HEK293 (cell line): Measurements from ENCODE around the gene TRIM65.
A peak's percentile ranks its signal among the peaks of the same experiment; 100 is the strongest.

Experiments
- CTCF ChIP-seq: fragments of 450-650 bp; formaldehyde crosslinking; IDR thresholded peaks from 2 replicates; pipeline ENCODE4 v1.5.1; 2016; ENCODE audit warnings: missing biosample characterization, missing genetic modification characterization
- GFI1B ChIP-seq: fragments of 450-650 bp; formaldehyde crosslinking; IDR thresholded peaks from 2 replicates; pipeline ENCODE4 v1.5.1; 2016; ENCODE audit warnings: missing biosample characterization, missing genetic modification characterization
- GLI4 ChIP-seq: fragments of 450-650 bp; formaldehyde crosslinking; IDR thresholded peaks from 2 replicates; pipeline ENCODE4 v1.5.1; 2016; ENCODE audit warnings: missing biosample characterization, missing genetic modification characterization
- GLIS2 ChIP-seq: fragments of 450-650 bp; formaldehyde crosslinking; IDR thresholded peaks from 2 replicates; pipeline ENCODE4 v1.5.1; 2016; ENCODE audit warnings: missing biosample characterization, missing genetic modification characterization
- IKZF3 ChIP-seq: fragments of 450-650 bp; IDR thresholded peaks from 2 replicates; pipeline ENCODE4 v1.5.0; 2018; ENCODE audit warnings: missing biosample characterization, mild to moderate bottlenecking, missing genetic modification characterization, moderate library complexity
- SETDB1 ChIP-seq: IDR thresholded peaks from one replicate; pipeline ENCODE4 v1.6.1; 2017; ENCODE audit warnings: mild to moderate bottlenecking, low read length, moderate library complexity, mixed read lengths; ENCODE audit not compliant: insufficient read length
- SP2 ChIP-seq: fragments of 450-650 bp; formaldehyde crosslinking; IDR thresholded peaks from 2 replicates; pipeline ENCODE4 v1.5.1; 2016; ENCODE audit warnings: missing biosample characterization, missing genetic modification characterization
- SP3 ChIP-seq: fragments of 450-650 bp; formaldehyde crosslinking; IDR thresholded peaks from 2 replicates; pipeline ENCODE4 v1.5.1; 2016; ENCODE audit warnings: missing biosample characterization, missing genetic modification characterization
- YY2 ChIP-seq: fragments of 450-650 bp; formaldehyde crosslinking; IDR thresholded peaks from 2 replicates; pipeline ENCODE4 v1.5.1; 2016; ENCODE audit warnings: missing biosample characterization, missing genetic modification characterization
- ZBTB7A ChIP-seq: fragments of 450-650 bp; formaldehyde crosslinking; IDR thresholded peaks from 2 replicates; pipeline ENCODE4 v1.5.1; 2016; ENCODE audit warnings: low read depth, missing biosample characterization, missing genetic modification characterization
- ZBTB8A ChIP-seq: fragments of 450-650 bp; formaldehyde crosslinking; IDR thresholded peaks from 2 replicates; pipeline ENCODE4 v1.5.1; 2016; ENCODE audit warnings: missing biosample characterization, missing genetic modification characterization
- ZFHX2 ChIP-seq: fragments of 450-650 bp; formaldehyde crosslinking; conservative IDR thresholded peaks from 2 replicates; pipeline ENCODE4 v1.5.1; 2016; ENCODE audit warnings: missing biosample characterization, missing genetic modification characterization
- ZFP37 ChIP-seq: fragments of 450-650 bp; formaldehyde crosslinking; IDR thresholded peaks from 2 replicates; pipeline ENCODE4 v1.5.1; 2016; ENCODE audit warnings: missing biosample characterization, missing genetic modification characterization
- ZFP69B ChIP-seq: fragments of 450-650 bp; formaldehyde crosslinking; IDR thresholded peaks from 2 replicates; pipeline ENCODE4 v1.5.1; 2016; ENCODE audit warnings: missing biosample characterization, missing genetic modification characterization
- ZIC2 ChIP-seq: fragments of 450-650 bp; formaldehyde crosslinking; IDR thresholded peaks from 2 replicates; pipeline ENCODE4 v1.5.1; 2016; ENCODE audit warnings: missing biosample characterization, missing genetic modification characterization
- ZNF174 ChIP-seq: fragments of 450-650 bp; formaldehyde crosslinking; IDR thresholded peaks from 2 replicates; pipeline ENCODE4 v1.5.0; 2017; ENCODE audit warnings: missing biosample characterization, mild to moderate bottlenecking, missing genetic modification characterization
- ZNF423 ChIP-seq: fragments of 450-650 bp; formaldehyde crosslinking; IDR thresholded peaks from 2 replicates; pipeline ENCODE4 v1.5.1; 2016; ENCODE audit warnings: missing biosample characterization, missing genetic modification characterization
- ZSCAN4 ChIP-seq: fragments of 450-650 bp; formaldehyde crosslinking; IDR thresholded peaks from 2 replicates; pipeline ENCODE4 v1.5.1; 2017; ENCODE audit warnings: missing biosample characterization, missing genetic modification characterization
- TF ChIP-seq, protein P1 (sequence below): fragments of 450-650 bp; formaldehyde crosslinking; IDR thresholded peaks from 2 replicates; pipeline ENCODE4 v1.5.1; 2016; ENCODE audit warnings: missing biosample characterization, missing genetic modification characterization
- TF ChIP-seq, protein P2 (sequence below): fragments of 450-650 bp; formaldehyde crosslinking; IDR thresholded peaks from 2 replicates; pipeline ENCODE4 v1.5.1; 2016; ENCODE audit warnings: missing biosample characterization, missing genetic modification characterization
- TF ChIP-seq, protein P3 (sequence below): fragments of 450-650 bp; formaldehyde crosslinking; IDR thresholded peaks from 2 replicates; pipeline ENCODE4 v1.5.1; 2016; ENCODE audit warnings: missing biosample characterization, missing genetic modification characterization
- TF ChIP-seq, protein P4 (sequence below): fragments of 450-650 bp; formaldehyde crosslinking; IDR thresholded peaks from 2 replicates; pipeline ENCODE4 v1.5.1; 2016; ENCODE audit warnings: missing biosample characterization, missing genetic modification characterization

TRIM65 gene

DNA sequence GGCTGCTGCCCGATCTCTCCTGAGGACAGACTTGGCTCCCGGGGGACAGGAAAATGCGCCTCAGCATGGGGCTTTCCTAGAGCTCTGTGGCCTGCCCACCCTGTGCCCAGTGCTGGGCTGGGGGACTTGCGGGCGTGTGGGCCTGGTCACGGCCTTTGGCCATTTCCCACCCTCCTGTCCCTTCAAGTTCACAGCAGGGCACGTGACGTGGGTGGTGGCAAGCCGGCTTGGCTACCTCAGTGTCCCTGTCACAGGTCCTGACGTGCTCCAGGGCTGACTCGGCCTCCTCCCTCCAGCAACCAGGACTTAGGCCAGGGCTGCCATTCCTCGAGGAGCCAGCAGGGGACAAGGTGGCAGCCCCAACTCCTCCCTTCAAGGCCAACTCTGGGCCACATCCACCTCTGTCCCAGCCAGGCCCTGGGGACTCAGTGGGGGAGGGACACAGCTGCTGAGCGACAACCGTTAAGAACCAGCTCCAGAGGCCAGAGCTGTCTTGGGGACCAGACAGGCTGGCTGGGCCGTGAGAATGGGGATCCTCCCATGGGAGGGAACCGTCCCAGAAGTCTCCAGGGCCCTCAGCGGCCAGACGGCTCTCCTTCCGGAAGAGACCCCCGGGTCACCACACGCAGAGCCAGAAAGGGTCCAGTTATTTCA, 51.6 kb downstream of the TRIM65 start (continued):
- TF ChIP-seq, protein P1, sequence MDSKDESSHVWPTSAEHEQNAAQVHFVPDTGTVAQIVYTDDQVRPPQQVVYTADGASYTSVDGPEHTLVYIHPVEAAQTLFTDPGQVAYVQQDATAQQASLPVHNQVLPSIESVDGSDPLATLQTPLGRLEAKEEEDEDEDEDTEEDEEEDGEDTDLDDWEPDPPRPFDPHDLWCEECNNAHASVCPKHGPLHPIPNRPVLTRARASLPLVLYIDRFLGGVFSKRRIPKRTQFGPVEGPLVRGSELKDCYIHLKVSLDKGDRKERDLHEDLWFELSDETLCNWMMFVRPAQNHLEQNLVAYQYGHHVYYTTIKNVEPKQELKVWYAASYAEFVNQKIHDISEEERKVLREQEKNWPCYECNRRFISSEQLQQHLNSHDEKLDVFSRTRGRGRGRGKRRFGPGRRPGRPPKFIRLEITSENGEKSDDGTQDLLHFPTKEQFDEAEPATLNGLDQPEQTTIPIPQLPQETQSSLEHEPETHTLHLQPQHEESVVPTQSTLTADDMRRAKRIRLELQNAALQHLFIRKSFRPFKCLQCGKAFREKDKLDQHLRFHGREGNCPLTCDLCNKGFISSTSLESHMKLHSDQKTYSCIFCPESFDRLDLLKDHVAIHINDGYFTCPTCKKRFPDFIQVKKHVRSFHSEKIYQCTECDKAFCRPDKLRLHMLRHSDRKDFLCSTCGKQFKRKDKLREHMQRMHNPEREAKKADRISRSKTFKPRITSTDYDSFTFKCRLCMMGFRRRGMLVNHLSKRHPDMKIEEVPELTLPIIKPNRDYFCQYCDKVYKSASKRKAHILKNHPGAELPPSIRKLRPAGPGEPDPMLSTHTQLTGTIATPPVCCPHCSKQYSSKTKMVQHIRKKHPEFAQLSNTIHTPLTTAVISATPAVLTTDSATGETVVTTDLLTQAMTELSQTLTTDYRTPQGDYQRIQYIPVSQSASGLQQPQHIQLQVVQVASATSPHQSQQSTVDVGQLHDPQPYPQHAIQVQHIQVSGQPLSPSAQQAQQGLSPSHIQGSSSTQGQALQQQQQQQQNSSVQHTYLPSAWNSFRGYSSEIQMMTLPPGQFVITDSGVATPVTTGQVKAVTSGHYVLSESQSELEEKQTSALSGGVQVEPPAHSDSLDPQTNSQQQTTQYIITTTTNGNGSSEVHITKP (tag by site-specific recombination): peak; percentile 45; the same call in 1 of the 2 replicates
- TF ChIP-seq CTCF (tag by site-specific recombination) (peak; percentile 91), YY2 (tag by site-specific recombination) (no peak), SETDB1 (no peak), ZIC2 (tag by site-specific recombination) (peak; percentile 56; the same call in 1 of the 2 replicates), ZFP37 (tag by site-specific recombination) (0 out of 2 replicates have a peak, but pooled peaks have one; percentile 32), SP3 (tag by site-specific recombination) (0 out of 2 replicates have a peak, but pooled peaks have one; percentile 21), SP2 (tag by site-specific recombination) (peak; percentile 37), ZBTB8A (tag by site-specific recombination) (peak; percentile 38), GFI1B (no peak), IKZF3 (tag by site-specific recombination) (peak; percentile 8; the same call in 1 of the 2 replicates), ZBTB7A (0 out of 2 replicates have a peak, but pooled peaks have one; percentile 10), GLIS2 (tag by site-specific recombination) (peak; percentile 83), ZFHX2 (0 out of 2 replicates have a peak, but pooled peaks have one; percentile 26), GLI4 (tag by site-specific recombination) (0 out of 2 replicates have a peak, but pooled peaks have one; percentile 30), ZNF423 (tag by site-specific recombination) (peak; percentile 61), ZSCAN4 (no peak), ZFP69B (tag by site-specific recombination) (no peak), ZNF174 (tag by site-specific recombination) (no peak)
- TF ChIP-seq, protein P2, sequence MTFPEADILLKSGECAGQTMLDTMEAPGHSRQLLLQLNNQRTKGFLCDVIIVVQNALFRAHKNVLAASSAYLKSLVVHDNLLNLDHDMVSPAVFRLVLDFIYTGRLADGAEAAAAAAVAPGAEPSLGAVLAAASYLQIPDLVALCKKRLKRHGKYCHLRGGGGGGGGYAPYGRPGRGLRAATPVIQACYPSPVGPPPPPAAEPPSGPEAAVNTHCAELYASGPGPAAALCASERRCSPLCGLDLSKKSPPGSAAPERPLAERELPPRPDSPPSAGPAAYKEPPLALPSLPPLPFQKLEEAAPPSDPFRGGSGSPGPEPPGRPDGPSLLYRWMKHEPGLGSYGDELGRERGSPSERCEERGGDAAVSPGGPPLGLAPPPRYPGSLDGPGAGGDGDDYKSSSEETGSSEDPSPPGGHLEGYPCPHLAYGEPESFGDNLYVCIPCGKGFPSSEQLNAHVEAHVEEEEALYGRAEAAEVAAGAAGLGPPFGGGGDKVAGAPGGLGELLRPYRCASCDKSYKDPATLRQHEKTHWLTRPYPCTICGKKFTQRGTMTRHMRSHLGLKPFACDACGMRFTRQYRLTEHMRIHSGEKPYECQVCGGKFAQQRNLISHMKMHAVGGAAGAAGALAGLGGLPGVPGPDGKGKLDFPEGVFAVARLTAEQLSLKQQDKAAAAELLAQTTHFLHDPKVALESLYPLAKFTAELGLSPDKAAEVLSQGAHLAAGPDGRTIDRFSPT: peak; percentile 38
- TF ChIP-seq, protein P3, sequence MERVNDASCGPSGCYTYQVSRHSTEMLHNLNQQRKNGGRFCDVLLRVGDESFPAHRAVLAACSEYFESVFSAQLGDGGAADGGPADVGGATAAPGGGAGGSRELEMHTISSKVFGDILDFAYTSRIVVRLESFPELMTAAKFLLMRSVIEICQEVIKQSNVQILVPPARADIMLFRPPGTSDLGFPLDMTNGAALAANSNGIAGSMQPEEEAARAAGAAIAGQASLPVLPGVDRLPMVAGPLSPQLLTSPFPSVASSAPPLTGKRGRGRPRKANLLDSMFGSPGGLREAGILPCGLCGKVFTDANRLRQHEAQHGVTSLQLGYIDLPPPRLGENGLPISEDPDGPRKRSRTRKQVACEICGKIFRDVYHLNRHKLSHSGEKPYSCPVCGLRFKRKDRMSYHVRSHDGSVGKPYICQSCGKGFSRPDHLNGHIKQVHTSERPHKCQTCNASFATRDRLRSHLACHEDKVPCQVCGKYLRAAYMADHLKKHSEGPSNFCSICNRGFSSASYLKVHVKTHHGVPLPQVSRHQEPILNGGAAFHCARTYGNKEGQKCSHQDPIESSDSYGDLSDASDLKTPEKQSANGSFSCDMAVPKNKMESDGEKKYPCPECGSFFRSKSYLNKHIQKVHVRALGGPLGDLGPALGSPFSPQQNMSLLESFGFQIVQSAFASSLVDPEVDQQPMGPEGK (tag by site-specific recombination): peak; percentile 76
- TF ChIP-seq, protein P4, sequence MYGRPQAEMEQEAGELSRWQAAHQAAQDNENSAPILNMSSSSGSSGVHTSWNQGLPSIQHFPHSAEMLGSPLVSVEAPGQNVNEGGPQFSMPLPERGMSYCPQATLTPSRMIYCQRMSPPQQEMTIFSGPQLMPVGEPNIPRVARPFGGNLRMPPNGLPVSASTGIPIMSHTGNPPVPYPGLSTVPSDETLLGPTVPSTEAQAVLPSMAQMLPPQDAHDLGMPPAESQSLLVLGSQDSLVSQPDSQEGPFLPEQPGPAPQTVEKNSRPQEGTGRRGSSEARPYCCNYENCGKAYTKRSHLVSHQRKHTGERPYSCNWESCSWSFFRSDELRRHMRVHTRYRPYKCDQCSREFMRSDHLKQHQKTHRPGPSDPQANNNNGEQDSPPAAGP (tag by site-specific recombination): peak; percentile 41; the same call in 1 of the 2 replicates
